ENCODE measurements around the gene TIMMDC1. TPM values are rescaled to one million over a fixed set of nuclear protein-coding genes. Genes with fewer than 3 reads are reported as not detected.

Gene TIMMDC1
- total and polyA plus RNA-seq, 10 of the 15 experiments (the other 5 are each of a cell fraction or from before 2014, with no cell fraction given), result 55.9 to 146 (median 72.1) TPM

- no peak overlapping the region for H3K9ac ChIP-seq (ENCODE audit: control insufficient read depth, insufficient read depth, low read length)
- TF ChIP-seq CBFB (IDR thresholded peaks at IDR 0.05; ENCODE audit: low read depth) (no peak), FOS (IDR thresholded peaks at IDR 0.05; ENCODE audit: borderline replicate concordance, extremely low read depth, insufficient read length) (no peak), MAX (IDR thresholded peaks at IDR 0.05; ENCODE audit: low read depth, low read length) (no peak), HDGF (IDR thresholded peaks at IDR 0.05) (no peak), ATF3 (IDR thresholded peaks at IDR 0.05; ENCODE audit: borderline replicate concordance, extremely low read depth, low read depth, low read length) (no peak), IRF3 (IDR thresholded peaks at IDR 0.05) (no peak), TCF7 (IDR thresholded peaks at IDR 0.05; ENCODE audit: borderline replicate concordance) (no peak), SMC3 (IDR thresholded peaks at IDR 0.05; ENCODE audit: borderline replicate concordance, low read length) (no peak), MEF2A (IDR thresholded peaks at IDR 0.05; ENCODE audit: insufficient read depth, low read depth, low read length) (no peak), EZH2 (IDR thresholded peaks at IDR 0.05; ENCODE audit: borderline replicate concordance, control insufficient read depth, low read depth, low read length) (no peak), CTCF (IDR thresholded peaks at IDR 0.05 in 2 of 3, conservative IDR thresholded peaks at IDR 0.05 in 1 of 3; ENCODE audit: control insufficient read depth in 2 of 3, extremely low read depth in 1 of 3, insufficient read depth in 1 of 3, low read depth in 3 of 3, low read length in 3 of 3) (no peak), TCF3 (IDR thresholded peaks at IDR 0.05; ENCODE audit: borderline replicate concordance, insufficient read depth, low read depth, low read length) (no peak), MTA3 (IDR thresholded peaks at IDR 0.05; ENCODE audit: borderline replicate concordance, low read length) (no peak), NR2C2 (IDR thresholded peaks at IDR 0.05; ENCODE audit: borderline replicate concordance, control insufficient read depth, insufficient read length, low read depth) (no peak), KDM1A (IDR thresholded peaks at IDR 0.05; ENCODE audit: borderline replicate concordance) (no peak), SP1 (IDR thresholded peaks at IDR 0.05; ENCODE audit: low read depth, low read length) (no peak), BCL3 (IDR thresholded peaks at IDR 0.05; ENCODE audit: borderline replicate concordance, insufficient read depth, low read depth, low read length, poor library complexity, severe bottlenecking) (no peak), ETV6 (conservative IDR thresholded peaks at IDR 0.05 in 1 of 2, IDR thresholded peaks at IDR 0.05 in 1 of 2; ENCODE audit: borderline replicate concordance in 1 of 2, low read depth in 1 of 2) (no peak), HDAC2 (IDR thresholded peaks at IDR 0.05) (no peak), TARDBP (IDR thresholded peaks at IDR 0.05; ENCODE audit: borderline replicate concordance) (no peak)
- intact Hi-C loops (cut with micrococcal nuclease; ENCODE audit: unreplicated experiment) (no loop called here), in situ Hi-C loops (cut with MboI) (no loop called here)
- H3K27ac ChIP-seq (ENCODE audit: control insufficient read depth, insufficient read depth), result no peak overlapping the region
- BruUV-seq (replicated peaks), result no TSS peak
- H3K4me2 ChIP-seq (ENCODE audit: control insufficient read depth, insufficient read depth), result no peak overlapping the region
- H2AFZ ChIP-seq (ENCODE audit: control insufficient read depth, low read depth, low read length), result no peak overlapping the region
- H3K4me3 ChIP-seq, result no peak overlapping the region
- FAIRE-seq (no peak), ATAC-seq (no peak), DNase-seq (ENCODE audit: low read depth, low spot score) (no peak)
- ChIA-PET CTCF (interaction anchor here (1.9 kb wide), 1 partner anchor 14 kb away, joined by 4 read pairs; no protein-coding TSS in a partner anchor), RAD21 (ENCODE audit: unreplicated experiment) (no interaction called here), POLR2A (interaction anchor here (1.5 to 2.0 kb wide), 2 partner anchors 8 to 13 kb away, joined by 5 to 7 read pairs; partner anchors contain the start of gene TIMMDC1), SMC1A (ENCODE audit: uncharacterized antibody, unreplicated experiment) (interaction anchor here (0.6 to 2.9 kb wide), 6 partner anchors 17 to 112 kb away, joined by 3 to 9 read pairs (median 4); partner anchors contain the start of gene TMEM39A)
- H3K4me1 ChIP-seq (ENCODE audit: control insufficient read depth, insufficient read depth, low read length), result no peaks in the 10 kb centered on the region
- no peaks in the 10 kb centered on the region for H3K79me2 ChIP-seq (ENCODE audit: control insufficient read depth, insufficient read depth, low read length)
- H4K20me1 ChIP-seq (ENCODE audit: control insufficient read depth, insufficient read depth), result no peaks in the 10 kb centered on the region
- 100% methylated on average over 2 of the region's 2 CpGs for WGBS (ENCODE audit: insufficient coverage, insufficient replicate concordance, low lambda C conversion rate, missing lambda C conversion rate)
- peaks cover 4 to 30% of the 10 kb centered on the region in 2 experiments for H3K36me3 ChIP-seq (ENCODE audit: control insufficient read depth in 2 of 2, insufficient read depth in 2 of 2, low read length in 1 of 2)
- H3K27me3 ChIP-seq (replicated peaks in 1 of 2; ENCODE audit: control insufficient read depth in 2 of 2, insufficient read depth in 2 of 2, low read length in 1 of 2), result no peaks in the 10 kb centered on the region
- no peaks in the 10 kb centered on the region for H3K9me3 ChIP-seq (replicated peaks; ENCODE audit: control insufficient read depth, insufficient read depth, low read length)
Observed at GRCh38 chr3:119490153-119490552, 8.2 kb upstream of the TIMMDC1 start.

All from GM12878 (cell line).